ENCODE results near the gene INO80. TPM values are rescaled to one million over a fixed set of nuclear protein-coding genes. Genes with fewer than 3 reads are reported as not detected.

Gene INO80
- total RNA-seq, 1 experiment from 2014 or later = 15.3 TPM

DNA sequence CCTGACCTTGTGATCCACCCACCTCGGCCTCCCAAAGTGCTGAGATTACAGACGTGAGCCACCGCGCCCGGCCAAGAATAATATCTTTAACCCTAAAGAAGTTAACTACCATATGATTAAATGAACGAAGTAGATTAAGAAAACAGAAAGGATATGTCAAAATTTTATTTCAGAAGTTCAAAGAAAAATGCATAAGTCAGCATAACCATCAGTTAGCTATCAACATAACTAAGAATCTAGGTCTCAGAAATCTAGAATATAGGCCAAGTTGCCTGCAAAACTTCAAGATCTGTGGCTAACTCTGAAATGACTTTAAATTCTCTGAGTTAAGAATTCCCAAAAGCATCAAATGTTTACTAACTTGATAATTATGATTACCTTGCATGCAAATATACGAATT, 38.0 kb downstream of the INO80 start:
- no peak for DNase-seq
- no peak overlapping the region for H3K4me3 ChIP-seq
- peaks cover 77% of the 10 kb centered on the region for H3K36me3 ChIP-seq
- H3K27me3 ChIP-seq = no peaks in the 10 kb centered on the region
- no peaks in the 10 kb centered on the region for H3K9me3 ChIP-seq

DNA sequence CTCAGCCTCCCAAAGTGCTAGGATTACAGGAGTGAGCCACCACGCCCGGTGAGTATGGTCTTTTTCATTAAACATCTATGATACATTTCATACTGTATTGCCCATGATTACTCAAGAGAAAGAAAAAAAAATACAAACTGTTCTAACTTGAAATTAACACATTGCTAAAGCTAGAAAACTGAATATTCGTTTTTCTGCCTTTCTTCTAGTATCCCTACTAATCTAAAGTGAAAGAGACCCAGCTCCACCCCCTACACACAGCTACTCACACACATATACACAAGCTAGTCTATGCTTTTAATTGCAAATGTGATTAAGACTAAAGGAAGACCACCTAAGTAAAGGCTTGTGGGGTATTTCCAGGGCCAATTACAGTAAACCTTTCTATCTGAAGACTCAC, 43.1 kb downstream of the INO80 start:
- Histone ChIP-seq H3K27me3 (no peaks in the 10 kb centered on the region), H3K4me3 (no peak overlapping the region), H3K36me3 (peaks cover 72% of the 10 kb centered on the region), H3K9me3 (no peaks in the 10 kb centered on the region)
- no peak for DNase-seq

DNA sequence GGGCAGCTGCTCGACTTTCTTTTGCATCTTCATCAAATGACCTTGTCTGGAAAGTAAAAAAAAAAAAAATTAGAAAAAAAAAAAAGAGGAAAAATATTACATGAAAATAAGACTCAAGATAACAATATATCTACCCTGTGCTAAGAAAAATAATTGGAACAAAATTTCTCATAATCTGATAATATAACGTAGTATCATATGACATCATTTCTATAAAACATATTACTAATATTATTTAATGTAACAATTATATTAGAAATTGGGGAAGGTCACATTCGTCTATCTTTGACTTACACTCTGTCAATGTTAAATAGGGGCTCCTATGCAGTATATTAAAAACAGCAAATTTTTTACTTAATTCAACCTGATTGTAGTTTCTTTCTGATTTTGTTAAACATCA, 44.1 kb downstream of the INO80 start:
- Histone ChIP-seq H3K9me3 (no peaks in the 10 kb centered on the region), H3K36me3 (peaks cover 76% of the 10 kb centered on the region), H3K27me3 (no peaks in the 10 kb centered on the region), H3K4me3 (no peak overlapping the region)
- no peak for DNase-seq

DNA sequence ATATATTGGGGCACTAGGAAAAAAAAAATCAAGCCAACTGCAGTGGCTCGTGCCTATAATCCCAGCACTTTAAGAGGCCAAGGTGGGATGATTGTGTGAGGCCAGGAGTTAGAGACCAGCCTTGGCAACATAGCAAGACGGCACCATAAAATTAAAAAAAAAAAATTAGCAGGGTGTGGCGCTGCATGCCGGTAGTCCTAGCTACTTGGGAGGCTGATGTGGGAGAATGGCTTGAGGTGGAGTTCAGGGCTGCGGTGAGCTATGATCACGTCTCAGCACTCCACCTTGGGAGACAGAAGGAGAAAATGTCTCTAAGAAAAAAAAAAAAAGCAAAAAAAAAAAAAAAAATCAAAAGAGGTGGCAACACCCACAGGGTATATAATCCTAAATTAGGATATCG, 49.6 kb downstream of the INO80 start:
- no peak overlapping the region for H3K4me3 ChIP-seq
- H3K27me3 ChIP-seq = no peaks in the 10 kb centered on the region
- peaks cover 5% of the 10 kb centered on the region for H3K9me3 ChIP-seq
- DNase-seq = no peak
- peaks cover 85% of the 10 kb centered on the region for H3K36me3 ChIP-seq

DNA sequence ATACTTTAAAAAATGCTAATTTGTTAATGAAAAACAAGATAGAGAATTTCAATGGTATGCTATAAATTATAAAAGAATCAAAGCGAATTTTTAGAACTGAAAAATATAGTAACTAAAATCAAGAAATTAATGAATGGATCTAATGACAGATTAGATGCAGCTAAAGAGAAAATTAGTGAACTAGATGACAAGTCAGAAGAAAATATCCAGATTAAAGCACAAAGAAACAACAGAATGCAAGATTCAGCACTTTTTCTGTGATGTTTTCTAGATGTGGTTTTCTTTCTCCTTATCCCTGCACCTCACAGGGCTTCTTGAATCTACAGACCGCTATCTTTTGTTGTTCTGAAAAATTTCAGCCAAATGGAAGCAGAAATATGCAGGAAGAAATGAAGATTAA, 54.4 kb downstream of the INO80 start:
- Histone ChIP-seq H3K27me3 (no peaks in the 10 kb centered on the region), H3K9me3 (peaks cover 5% of the 10 kb centered on the region), H3K36me3 (peaks cover 86% of the 10 kb centered on the region), H3K4me3 (no peak overlapping the region)
- DNase-seq = no peak

DNA sequence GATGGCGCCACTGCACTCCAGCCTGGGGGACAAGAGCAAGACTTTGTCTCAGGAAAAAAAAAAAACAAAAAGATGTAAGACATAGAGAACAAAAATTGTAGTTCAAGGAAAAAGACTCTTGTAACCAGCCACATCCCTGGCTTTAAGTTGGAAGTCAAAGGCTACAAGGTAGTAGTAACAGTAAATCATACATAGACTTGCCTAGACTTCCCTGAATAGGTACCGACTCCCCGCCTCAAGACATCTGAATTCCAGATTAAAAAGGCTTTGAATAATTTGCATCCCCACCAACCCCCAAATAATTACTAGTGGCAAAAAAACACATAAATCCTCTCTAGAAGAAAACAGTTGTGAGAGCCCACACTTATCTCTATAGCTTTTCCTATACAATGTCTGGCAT, 55.6 kb downstream of the INO80 start:
- peaks cover 90% of the 10 kb centered on the region for H3K36me3 ChIP-seq

DNA sequence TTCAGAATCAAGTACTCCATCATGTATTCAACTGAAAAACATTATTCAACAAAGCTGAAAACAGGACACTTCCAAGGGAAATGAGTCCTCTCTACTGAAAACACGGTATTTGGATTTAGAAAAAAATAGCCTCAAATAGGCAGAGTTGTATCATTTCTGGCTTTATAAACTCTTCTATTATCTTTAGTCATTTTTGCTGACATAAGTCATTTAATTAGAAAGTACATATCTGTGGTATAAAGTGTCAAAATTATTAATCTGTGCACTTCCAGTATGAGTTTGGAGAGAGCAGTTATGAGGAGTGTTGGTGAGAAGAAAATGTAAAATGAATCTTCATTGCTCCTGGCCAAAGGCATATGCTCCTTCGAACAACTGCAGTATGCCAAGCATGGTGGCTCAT, 59.3 kb downstream of the INO80 start:
- peaks cover 3% of the 10 kb centered on the region for H3K9me3 ChIP-seq
- no peak for DNase-seq
- H3K27me3 ChIP-seq = no peaks in the 10 kb centered on the region
- H3K36me3 ChIP-seq = peaks cover 81% of the 10 kb centered on the region
- no peak overlapping the region for H3K4me3 ChIP-seq

More for the DNA sequence above, 55.6 kb downstream of the INO80 start:
- H3K27me3 ChIP-seq = no peaks in the 10 kb centered on the region
- no peak for DNase-seq
- H3K4me3 ChIP-seq = no peak overlapping the region
- H3K9me3 ChIP-seq = peaks cover 5% of the 10 kb centered on the region

DNA sequence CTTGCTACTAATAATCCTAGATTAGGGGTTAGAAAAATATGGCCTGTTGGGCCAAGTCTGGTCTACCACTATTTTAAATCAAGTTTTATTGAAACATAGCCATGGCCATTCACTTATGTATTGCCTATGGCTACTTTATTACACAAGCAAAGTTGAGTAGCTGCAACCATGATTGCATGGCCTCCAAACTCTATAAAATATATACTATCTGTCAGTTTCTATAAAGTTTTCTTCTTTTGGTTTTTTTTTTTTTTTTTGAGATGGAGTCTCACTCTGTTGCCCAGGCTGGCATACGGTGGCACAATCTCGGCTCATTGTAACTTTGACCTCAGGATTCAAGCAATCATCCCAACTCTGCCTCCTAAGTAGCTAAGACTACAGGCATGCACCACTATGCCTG, 60.4 kb downstream of the INO80 start:
- no peaks in the 10 kb centered on the region for H3K27me3 ChIP-seq
- H3K9me3 ChIP-seq = no peaks in the 10 kb centered on the region
- no peak overlapping the region for H3K4me3 ChIP-seq
- DNase-seq = no peak
- H3K36me3 ChIP-seq = peaks cover 78% of the 10 kb centered on the region

DNA sequence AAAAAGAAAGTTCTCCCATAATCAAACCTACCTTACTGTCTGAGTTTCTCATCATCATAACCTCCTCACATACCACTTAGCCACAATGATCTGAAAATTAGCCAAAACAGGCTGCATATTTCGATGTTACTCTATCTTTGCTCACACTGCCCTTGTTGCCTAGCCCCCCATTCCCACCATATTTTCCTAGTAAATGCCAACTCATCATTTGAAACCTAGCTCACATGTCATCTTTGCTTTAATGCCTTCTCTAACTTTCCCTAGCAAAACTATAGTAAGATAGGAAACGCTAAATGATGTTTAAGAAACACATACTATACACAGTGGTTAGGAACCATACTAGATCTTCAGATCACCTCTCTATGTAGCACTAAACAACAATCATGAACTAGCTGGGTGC, 64.9 kb downstream of the INO80 start:
- Histone ChIP-seq H3K27me3 (no peaks in the 10 kb centered on the region), H3K36me3 (peaks cover 83% of the 10 kb centered on the region)
- no peak for DNase-seq

DNA sequence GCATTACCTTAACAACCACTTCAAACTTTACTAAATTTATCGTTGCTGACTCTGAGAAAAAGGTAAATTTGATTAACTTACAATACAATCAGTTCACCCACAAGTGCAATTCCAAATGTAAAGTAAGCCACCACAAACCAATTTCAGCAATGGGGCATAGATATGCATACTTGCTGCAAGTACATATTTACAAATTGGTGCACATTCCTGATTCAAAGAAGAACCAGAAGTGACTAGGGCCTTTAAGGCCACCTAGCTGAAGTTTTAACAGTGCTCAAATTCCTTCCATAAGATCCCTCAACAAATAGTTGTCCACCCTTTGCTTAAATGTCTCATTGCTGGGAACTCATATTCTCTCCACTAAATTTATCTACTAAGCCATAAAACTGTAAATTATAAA, 67.2 kb downstream of the INO80 start:
- Histone ChIP-seq H3K27me3 (no peaks in the 10 kb centered on the region), H3K9me3 (no peaks in the 10 kb centered on the region), H3K4me3 (no peak overlapping the region), H3K36me3 (peaks cover 76% of the 10 kb centered on the region)
- no peak for DNase-seq

More for the DNA sequence above, 64.9 kb downstream of the INO80 start:
- Histone ChIP-seq H3K4me3 (no peak overlapping the region), H3K9me3 (no peaks in the 10 kb centered on the region)

DNA sequence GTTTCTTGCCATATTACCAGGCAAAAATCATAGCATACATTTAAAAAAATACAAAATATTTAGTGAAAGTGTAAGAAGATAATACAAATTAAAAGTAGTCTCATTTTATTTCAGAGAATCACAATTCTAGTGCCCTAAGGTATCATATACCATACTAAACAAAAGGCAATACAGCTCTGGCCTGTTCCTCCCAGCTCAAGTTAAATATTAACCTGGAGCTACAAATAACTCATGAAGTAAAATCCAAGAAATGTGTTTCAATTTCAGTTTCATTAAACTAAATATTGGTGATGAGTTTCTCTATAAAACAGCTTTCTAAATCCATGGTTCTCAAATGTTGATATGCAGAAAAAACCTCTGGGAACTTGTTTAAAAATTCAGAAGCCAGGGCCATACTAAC, 67.7 kb downstream of the INO80 start:
- H3K36me3 ChIP-seq = peaks cover 76% of the 10 kb centered on the region

DNA sequence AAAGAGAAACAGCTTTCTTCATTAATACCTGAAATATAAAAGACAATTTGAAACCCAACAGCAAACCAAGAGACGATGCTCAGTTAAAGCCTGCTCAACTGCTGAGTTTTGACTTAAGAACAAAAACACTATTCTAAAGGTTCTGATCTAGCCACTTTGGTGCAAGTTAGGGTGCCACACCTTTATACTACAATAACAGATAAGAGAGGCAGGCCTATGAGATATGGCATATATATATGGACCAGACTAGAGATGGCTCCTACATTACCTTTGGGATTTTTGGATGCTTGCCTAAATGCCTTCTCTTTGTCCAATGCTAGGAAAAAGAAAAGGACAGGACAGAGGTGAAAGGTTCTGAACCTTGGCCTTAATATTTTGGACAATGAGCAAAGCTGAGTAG, 68.6 kb downstream of the INO80 start:
- Histone ChIP-seq H3K9me3 (no peaks in the 10 kb centered on the region), H3K27me3 (no peaks in the 10 kb centered on the region), H3K4me3 (no peak overlapping the region), H3K36me3 (peaks cover 83% of the 10 kb centered on the region)
- DNase-seq = no peak

More for the DNA sequence above, 67.7 kb downstream of the INO80 start:
- Histone ChIP-seq H3K9me3 (no peaks in the 10 kb centered on the region), H3K27me3 (no peaks in the 10 kb centered on the region), H3K4me3 (no peak overlapping the region)
- no peak for DNase-seq

DNA sequence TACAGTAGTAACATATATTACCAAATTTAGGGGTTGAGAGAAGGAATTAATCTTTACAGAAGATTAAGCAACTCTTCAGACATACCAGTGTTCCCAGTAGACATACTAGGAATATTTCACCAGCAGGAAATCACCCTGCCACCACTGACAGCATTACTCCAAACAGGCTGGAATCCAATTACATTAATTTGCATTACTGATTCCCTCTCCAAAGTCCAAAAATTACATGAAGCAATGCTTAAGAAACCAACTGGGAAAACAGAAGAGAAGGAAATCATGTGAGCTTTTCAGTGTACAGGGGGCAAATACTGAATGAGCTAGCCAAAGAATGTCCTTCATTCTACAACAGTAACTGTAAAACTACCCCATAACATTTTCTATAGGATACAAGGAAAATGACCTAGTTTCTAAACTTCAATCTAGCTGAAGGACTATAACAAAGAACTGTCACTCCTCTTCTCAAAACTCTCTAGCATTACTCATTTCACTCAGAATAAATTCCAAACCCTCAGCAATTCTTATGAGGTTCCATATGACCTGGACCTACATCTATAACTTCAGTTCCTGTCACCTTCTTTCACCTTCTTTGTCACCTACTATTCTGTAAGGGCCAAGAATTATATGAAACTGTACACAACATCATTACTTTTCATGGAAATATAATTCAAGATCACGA, 72.7 kb downstream of the INO80 start:
- DNase-seq = no peak
- Histone ChIP-seq H3K36me3 (peaks cover 66% of the 10 kb centered on the region), H3K4me3 (no peak overlapping the region), H3K27me3 (no peaks in the 10 kb centered on the region), H3K9me3 (no peaks in the 10 kb centered on the region)

DNA sequence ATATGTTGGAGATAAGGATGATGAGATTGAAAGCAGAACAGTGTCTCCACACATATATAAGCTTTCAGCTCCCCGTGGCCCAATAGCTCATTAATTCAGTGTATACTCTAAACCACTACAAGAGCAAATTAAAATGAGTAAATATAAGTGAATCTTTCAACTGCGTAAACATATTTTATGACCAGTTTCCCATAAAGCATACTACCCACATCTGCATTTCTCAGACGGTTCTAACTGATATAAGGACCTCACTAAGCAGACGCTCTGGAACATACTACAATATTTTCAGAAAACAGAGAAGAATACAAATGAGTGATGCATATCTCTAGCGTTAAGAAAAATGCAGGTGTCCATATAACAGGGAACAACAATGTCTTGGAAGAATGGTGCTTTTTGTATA, 73.2 kb downstream of the INO80 start:
- peaks cover 64% of the 10 kb centered on the region for H3K36me3 ChIP-seq
- no peaks in the 10 kb centered on the region for H3K27me3 ChIP-seq
- no peak for DNase-seq
- H3K9me3 ChIP-seq = no peaks in the 10 kb centered on the region
- no peak overlapping the region for H3K4me3 ChIP-seq

DNA sequence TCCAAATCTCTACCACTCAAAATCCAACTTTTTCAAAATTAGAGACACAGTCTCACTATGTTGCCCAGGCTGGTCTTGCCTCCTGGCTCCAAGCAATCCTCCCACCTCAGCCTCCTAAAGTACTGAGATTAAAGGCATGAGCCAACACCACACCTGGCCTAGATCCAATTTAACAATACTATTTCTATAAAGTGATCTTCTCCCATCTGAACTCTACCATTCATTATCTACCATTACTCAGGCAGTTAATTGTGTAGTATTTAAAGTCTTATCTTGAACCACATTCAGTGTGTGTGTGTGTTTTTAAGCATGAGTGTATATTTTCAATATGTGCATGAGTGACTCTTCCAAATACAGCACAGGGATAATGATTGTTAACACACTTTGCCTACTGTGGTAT, 77.0 kb downstream of the INO80 start:
- no peak overlapping the region for H3K4me3 ChIP-seq
- H3K36me3 ChIP-seq = peaks cover 48% of the 10 kb centered on the region
- H3K9me3 ChIP-seq = no peaks in the 10 kb centered on the region
- no peak for DNase-seq
- no peaks in the 10 kb centered on the region for H3K27me3 ChIP-seq

DNA sequence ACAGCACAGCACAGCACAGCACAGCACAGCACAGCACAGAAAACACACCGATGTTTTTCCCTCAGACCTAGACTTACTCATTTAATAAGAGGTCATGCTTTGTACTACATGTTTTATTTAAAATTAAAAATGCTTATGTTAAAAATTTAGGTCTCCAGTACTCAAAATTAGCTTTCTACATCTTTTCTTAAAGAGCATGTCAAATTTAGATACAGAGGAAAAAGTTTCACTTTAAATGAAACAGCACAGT, 84.1 kb downstream of the INO80 start:
- DNase-seq = no peak
- Histone ChIP-seq H3K27me3 (no peaks in the 10 kb centered on the region), H3K9me3 (no peaks in the 10 kb centered on the region), H3K36me3 (peaks cover 44% of the 10 kb centered on the region), H3K4me3 (no peak overlapping the region)

DNA sequence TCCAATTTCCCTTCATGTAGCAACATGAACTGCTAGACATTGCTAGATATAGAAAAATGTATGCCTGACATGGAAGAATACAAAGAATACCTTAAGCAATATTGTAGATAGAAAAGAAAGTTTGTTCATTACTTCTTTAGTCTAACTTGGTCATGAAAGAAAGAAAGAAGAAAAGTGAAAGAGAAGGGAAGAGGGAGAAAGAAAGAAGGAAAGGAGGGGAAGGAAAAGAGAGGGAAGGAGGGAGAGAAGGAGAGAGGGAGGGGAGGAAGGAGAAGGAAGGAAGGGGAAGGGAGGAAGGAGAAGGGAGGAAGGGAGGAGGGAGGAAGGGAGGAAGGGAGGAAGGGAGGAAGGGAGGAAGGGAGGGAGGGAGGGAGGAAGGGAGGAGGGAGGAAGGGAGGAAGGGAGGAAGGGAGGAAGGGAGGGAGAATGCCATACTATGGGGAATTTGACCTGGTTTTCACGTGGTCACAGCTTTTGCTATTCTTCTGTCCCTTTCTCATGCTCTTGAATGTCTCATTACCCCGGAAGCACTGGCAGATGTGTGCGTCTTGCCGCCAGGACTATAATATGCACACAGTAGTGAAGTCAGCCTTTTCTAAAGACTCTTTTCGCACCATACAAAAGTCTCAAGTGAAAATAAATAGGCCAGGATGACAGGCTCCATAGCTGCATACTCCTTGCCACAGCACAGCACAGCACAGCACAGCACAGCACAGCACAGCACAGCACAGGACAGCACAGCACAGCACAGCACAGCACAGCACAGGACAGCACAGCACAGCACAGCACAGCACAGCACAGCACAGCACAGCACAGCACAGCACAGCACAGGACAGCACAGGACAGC, 84.6 kb downstream of the INO80 start:
- no peak overlapping the region for H3K4me3 ChIP-seq
- no peaks in the 10 kb centered on the region for H3K27me3 ChIP-seq
- H3K36me3 ChIP-seq = peaks cover 47% of the 10 kb centered on the region
- no peak for DNase-seq
- H3K9me3 ChIP-seq = no peaks in the 10 kb centered on the region

DNA sequence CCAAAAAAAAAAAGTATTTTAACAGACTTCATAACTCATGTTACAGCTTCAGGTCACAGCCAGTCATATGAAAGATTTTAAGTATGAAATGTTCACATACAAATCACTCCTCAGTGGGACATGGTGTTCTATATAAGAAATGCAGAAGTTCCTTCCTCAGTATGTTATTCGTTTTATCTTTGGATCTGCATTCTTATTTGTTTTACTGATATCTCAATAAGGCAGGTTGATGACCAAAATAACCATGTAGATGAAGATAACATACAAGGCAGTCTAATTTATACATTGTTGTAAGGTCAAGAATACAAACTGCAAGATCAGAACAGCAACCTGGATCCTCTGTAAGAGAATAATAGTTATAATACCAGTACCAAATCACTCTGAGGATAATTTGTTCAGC, 87.2 kb downstream of the INO80 start:
- Histone ChIP-seq H3K9me3 (no peaks in the 10 kb centered on the region), H3K4me3 (no peak overlapping the region), H3K27me3 (no peaks in the 10 kb centered on the region), H3K36me3 (peaks cover 54% of the 10 kb centered on the region)
- no peak for DNase-seq

All from MG63 (cell line).